ENCODE measurements around the gene DMXL2.

- TF ChIP-seq ZNF830 (tag by site-specific recombination; IDR thresholded peaks at IDR 0.05; ENCODE audit: low read depth) (no peak), SALL2 (tag by site-specific recombination; IDR thresholded peaks at IDR 0.05; ENCODE audit: borderline replicate concordance) (no peak), SP3 (tag by site-specific recombination; IDR thresholded peaks at IDR 0.05) (no peak), CTCF (tag by site-specific recombination; IDR thresholded peaks at IDR 0.05) (no peak), RBAK (tag by site-specific recombination; IDR thresholded peaks at IDR 0.05) (no peak), ZNF530 (tag by site-specific recombination; IDR thresholded peaks at IDR 0.05; ENCODE audit: low read depth) (no peak)
Measured at GRCh38 chr15:51536965-51537574, 85.5 kb downstream of the DMXL2 start.
